NCI-H510A (cell line): ENCODE measurements around the gene DYNLRB2.

ENCODE experiments used
- DNase-seq: peaks from one replicate; lab custom pipeline; 2025; lab: John Stamatoyannopoulos, UW

Gene DYNLRB2

DNA sequence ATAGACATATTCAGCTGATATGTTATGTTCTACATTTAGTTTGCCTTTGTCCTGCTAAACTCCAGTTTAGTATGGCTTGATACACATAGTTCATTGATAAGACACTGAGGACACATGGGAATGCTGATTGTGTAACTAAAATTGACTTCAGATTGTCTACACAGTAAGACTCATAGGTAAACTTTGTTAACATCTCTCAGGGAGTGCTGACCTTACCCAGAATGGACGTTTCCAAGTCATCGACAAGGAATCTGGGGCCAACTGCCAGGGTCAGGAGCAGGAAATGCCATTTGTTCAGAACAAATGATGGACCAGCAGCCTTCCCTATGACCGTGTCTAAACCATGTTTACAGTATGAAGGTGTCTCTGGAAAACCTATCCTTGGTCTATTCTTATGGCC, 58.7 kb downstream of the DYNLRB2 start:
- DNase-seq = no peak
